Germinal center (tissue), 1 donor: ENCODE results near the gene GUCA1A.
"Not testable (repeated sequence)": the region's sequence is repeated elsewhere in the genome, so short reads cannot be mapped to it uniquely, and the experiment has no call there.

Experiments used
- DNase-seq: peaks from one replicate; pipeline ENCODE4 v3.0.0; 2012; ENCODE audit warnings: mixed read lengths, low spot score

Gene GUCA1A

DNA sequence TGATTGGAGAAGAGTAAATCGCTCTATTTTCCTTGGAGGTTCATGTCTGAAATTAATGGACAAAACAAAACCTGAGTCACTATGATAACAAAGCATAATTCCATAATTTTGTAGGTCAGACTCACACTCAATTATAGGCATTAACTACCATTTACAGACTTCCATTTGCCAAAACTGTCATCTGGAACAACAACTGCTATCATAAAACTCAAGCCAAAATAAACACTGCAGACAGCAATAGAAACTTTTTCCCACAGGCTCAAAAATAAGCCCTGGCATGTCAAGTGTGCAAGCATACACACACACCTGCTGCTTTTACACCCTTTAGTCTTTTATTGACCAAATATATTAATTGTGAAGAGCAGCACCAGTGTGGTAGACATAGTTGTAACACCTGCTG lies 37.4 kb downstream of the GUCA1A start:
- no peak for DNase-seq

- no peak for DNase-seq
Measured at GRCh38 chr6:42211726-42212125, 38.6 kb downstream of the GUCA1A start.

- no peak for DNase-seq
Measured at GRCh38 chr6:42212442-42212841, 39.3 kb downstream of the GUCA1A start.

GRCh38 chr6:42216495-42216894 lies 43.3 kb downstream of the GUCA1A start:
- DNase-seq = not testable (repeated sequence)

GRCh38 chr6:42217157-42217518 lies 44.0 kb downstream of the GUCA1A start:
- DNase-seq = no peak

GRCh38 chr6:42217519-42218367 lies 44.6 kb downstream of the GUCA1A start, which contains the start of gene MRPS10:
Gene MRPS10, minus strand, starts transcription at chr6:42217861. Its CDS starts 12 bp downstream, at chr6:42217849.
- DNase-seq = peak; percentile 93

DNA sequence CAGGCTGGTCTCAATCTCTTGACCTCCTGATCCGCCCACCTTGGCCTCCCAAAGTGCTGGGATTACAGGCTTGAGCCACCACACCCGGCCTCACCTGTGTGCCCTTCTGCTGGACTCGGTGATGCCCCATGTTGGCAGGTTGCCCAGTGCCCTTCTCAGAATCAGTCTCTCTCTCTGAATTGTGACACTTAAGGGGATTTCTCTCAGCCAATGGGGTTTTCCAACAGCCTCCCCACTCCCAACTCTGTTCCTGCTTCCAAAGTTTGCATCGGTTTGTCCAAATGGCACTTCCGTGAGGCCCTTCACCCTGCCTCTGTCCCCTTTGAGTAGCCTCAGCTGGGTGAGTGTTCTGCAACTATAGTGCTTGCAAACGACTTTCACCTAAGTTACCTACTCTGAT lies 47.6 kb downstream of the GUCA1A start:
- no peak for DNase-seq

GRCh38 chr6:42221546-42221945 lies 48.4 kb downstream of the GUCA1A start:
- DNase-seq = no peak

GRCh38 chr6:42222448-42222847 lies 49.3 kb downstream of the GUCA1A start:
- no peak for DNase-seq

- DNase-seq = no peak
Measured at GRCh38 chr6:42224222-42225028, 51.3 kb downstream of the GUCA1A start.

DNA sequence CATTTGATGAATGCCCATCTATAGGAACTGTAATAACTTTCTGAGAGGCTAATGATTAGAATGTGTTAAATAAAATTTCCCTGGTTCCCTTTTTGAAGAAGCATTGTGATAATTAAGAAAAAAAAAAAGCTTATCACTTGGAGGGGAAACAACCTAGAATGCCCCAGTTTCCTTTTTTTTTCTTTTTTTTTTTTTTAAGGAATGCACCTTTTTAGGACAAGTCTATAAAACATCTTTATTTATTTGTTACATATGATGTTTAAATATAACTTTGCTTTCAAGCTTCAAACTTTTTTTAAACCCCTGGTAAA lies 51.8 kb downstream of the GUCA1A start:
- no peak for DNase-seq

DNA sequence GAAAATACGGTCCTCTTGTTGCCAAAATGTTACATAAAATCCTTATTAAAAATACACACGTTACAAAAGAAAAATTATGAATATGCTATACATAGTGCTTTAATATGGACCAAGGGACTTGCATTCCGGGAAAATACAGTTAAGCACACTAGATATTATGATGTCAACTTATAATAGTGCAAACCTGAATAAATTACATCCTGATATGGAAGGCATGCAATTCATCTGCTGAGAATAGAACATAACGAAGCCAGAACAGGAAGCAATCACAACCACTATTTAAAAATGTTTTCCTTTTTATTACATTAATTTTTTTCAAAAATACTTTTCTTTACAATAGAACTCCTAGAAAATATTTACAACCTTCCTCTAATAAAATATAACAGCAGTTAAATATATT lies 52.3 kb downstream of the GUCA1A start:
- DNase-seq = no peak

DNA sequence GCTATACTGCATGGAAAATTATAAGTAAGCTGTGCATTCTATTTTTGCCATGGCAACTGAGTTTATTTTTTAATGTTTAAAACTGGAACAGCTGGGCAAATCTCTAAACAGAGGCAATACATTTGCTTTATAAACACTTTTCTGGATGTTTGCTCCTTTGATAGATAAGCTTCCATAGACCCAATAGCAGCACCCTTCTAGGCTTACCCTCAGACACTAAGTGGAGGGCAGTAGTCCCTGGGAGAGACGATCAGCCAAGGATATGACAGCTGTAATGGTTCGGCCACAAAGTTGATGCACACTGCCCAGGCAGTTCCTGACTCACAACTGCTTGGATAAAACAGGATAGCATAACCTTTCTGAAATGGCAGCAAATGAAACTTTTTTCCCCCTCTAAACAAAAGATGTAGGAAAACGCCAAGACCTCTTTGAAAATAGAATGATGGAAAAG lies 53.0 kb downstream of the GUCA1A start:
- no peak for DNase-seq

DNA sequence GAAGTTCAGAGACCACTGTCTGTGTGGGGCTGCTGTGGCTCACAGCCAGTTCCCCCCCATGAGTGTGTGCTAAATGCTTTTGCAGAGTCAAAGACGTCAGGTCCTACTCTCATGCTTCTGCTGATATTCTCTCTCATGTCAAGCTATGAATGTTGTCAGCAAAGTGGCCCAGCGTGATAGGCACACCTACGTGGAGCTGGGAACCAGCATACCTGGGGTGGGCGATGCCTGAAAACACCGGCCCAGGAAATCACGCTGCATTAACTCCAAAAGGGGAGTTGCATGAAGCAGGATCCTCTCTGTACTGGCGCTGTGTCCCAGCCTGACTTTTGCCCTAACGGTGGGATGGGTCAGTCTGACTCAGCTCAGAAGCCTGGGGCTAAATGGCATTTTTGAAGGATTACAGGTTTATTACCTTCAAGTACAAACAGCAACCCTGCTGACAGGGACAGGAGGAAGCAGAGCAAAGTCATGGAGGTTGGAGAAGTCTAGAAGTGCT lies 53.5 kb downstream of the GUCA1A start:
- DNase-seq = no peak

- no peak for DNase-seq
Measured at GRCh38 chr6:42227173-42227850, 54.1 kb downstream of the GUCA1A start.

GRCh38 chr6:42228305-42228704 lies 55.1 kb downstream of the GUCA1A start:
- DNase-seq = no peak
